ENCODE data around the gene RALA.

RALA gene

GRCh38 chr7:39615350-39615975 lies 7.9 kb upstream of the RALA start:
- H3K27ac ChIP-seq (ENCODE audit: low read length), result no peak overlapping the region
- H3K4me1 ChIP-seq (ENCODE audit: control insufficient read depth, low read depth, low read length), result no peaks in the 10 kb centered on the region
- no peak overlapping the region for H3K9ac ChIP-seq (ENCODE audit: low read length)
- H3K27me3 ChIP-seq (ENCODE audit: control insufficient read depth, insufficient read depth, low read length), result no peaks in the 10 kb centered on the region
- H3K4me3 ChIP-seq (ENCODE audit: low read length), result no peak overlapping the region
- no peaks in the 10 kb centered on the region for H3K36me3 ChIP-seq (ENCODE audit: control insufficient read depth, low read depth, low read length)
- H3K9me3 ChIP-seq (ENCODE audit: control insufficient read depth, low read depth, low read length), result no peaks in the 10 kb centered on the region

GRCh38 chr7:39616138-39616537 lies 7.2 kb upstream of the RALA start:
- no peak overlapping the region for H3K27ac ChIP-seq (ENCODE audit: low read length)
- H3K27me3 ChIP-seq (ENCODE audit: control insufficient read depth, insufficient read depth, low read length), result no peaks in the 10 kb centered on the region
- no peak overlapping the region for H3K9ac ChIP-seq (ENCODE audit: low read length)
- H3K9me3 ChIP-seq (ENCODE audit: control insufficient read depth, low read depth, low read length), result no peaks in the 10 kb centered on the region
- no peaks in the 10 kb centered on the region for H3K4me1 ChIP-seq (ENCODE audit: control insufficient read depth, low read depth, low read length)
- no peaks in the 10 kb centered on the region for H3K36me3 ChIP-seq (ENCODE audit: control insufficient read depth, low read depth, low read length)
- H3K4me3 ChIP-seq (ENCODE audit: low read length), result no peak overlapping the region

GRCh38 chr7:39617005-39617404 lies 6.4 kb upstream of the RALA start:
- Histone ChIP-seq H3K9me3 (ENCODE audit: control insufficient read depth, low read depth, low read length) (no peaks in the 10 kb centered on the region), H3K9ac (ENCODE audit: low read length) (no peak overlapping the region), H3K27ac (ENCODE audit: low read length) (no peak overlapping the region), H3K27me3 (ENCODE audit: control insufficient read depth, insufficient read depth, low read length) (no peaks in the 10 kb centered on the region), H3K4me3 (ENCODE audit: low read length) (no peak overlapping the region), H3K36me3 (ENCODE audit: control insufficient read depth, low read depth, low read length) (no peaks in the 10 kb centered on the region), H3K4me1 (ENCODE audit: control insufficient read depth, low read depth, low read length) (peaks cover 4% of the 10 kb centered on the region)

DNA sequence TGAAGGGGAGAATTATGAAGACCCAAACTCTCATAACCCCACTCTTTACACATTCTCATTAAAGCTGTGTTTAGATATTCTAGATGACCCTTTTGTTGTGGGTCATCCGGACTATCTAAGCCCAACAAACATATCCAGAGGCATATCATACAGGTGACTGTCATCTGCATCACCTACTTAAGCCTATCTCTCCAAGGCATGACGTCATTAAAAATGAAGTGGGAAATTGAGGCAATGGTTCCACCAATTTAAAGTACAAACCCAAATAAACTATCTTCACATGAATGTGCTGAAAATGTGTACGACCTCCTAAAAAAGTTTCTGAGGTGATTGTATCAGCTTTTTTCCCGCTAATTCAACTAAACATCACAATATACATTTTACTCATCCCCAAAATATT lies 4.5 kb upstream of the RALA start:
- Histone ChIP-seq H3K36me3 (ENCODE audit: control insufficient read depth, low read depth, low read length) (no peaks in the 10 kb centered on the region), H3K4me3 (ENCODE audit: low read length) (no peak overlapping the region), H3K9ac (ENCODE audit: low read length) (no peak overlapping the region), H3K4me1 (ENCODE audit: control insufficient read depth, low read depth, low read length) (peaks cover 11% of the 10 kb centered on the region), H3K9me3 (ENCODE audit: control insufficient read depth, low read depth, low read length) (no peaks in the 10 kb centered on the region), H3K27me3 (ENCODE audit: control insufficient read depth, insufficient read depth, low read length) (no peaks in the 10 kb centered on the region), H3K27ac (ENCODE audit: low read length) (no peak overlapping the region)

GRCh38 chr7:39620486-39620885 lies 2.9 kb upstream of the RALA start:
- Histone ChIP-seq H3K4me1 (ENCODE audit: control insufficient read depth, low read depth, low read length) (peaks cover 17% of the 10 kb centered on the region), H3K27me3 (ENCODE audit: control insufficient read depth, insufficient read depth, low read length) (no peaks in the 10 kb centered on the region), H3K27ac (ENCODE audit: low read length) (no peak overlapping the region), H3K4me3 (ENCODE audit: low read length) (no peak overlapping the region), H3K9me3 (ENCODE audit: control insufficient read depth, low read depth, low read length) (no peaks in the 10 kb centered on the region), H3K9ac (ENCODE audit: low read length) (no peak overlapping the region), H3K36me3 (ENCODE audit: control insufficient read depth, low read depth, low read length) (no peaks in the 10 kb centered on the region)

GRCh38 chr7:39621261-39621660 lies 2.1 kb upstream of the RALA start:
- H3K9me3 ChIP-seq (ENCODE audit: control insufficient read depth, low read depth, low read length), result no peaks in the 10 kb centered on the region
- H3K4me1 ChIP-seq (ENCODE audit: control insufficient read depth, low read depth, low read length), result peaks cover 17% of the 10 kb centered on the region
- no peak overlapping the region for H3K9ac ChIP-seq (ENCODE audit: low read length)
- no peak overlapping the region for H3K27ac ChIP-seq (ENCODE audit: low read length)
- no peaks in the 10 kb centered on the region for H3K27me3 ChIP-seq (ENCODE audit: control insufficient read depth, insufficient read depth, low read length)
- H3K36me3 ChIP-seq (ENCODE audit: control insufficient read depth, low read depth, low read length), result no peaks in the 10 kb centered on the region
- H3K4me3 ChIP-seq (ENCODE audit: low read length), result no peak overlapping the region

DNA sequence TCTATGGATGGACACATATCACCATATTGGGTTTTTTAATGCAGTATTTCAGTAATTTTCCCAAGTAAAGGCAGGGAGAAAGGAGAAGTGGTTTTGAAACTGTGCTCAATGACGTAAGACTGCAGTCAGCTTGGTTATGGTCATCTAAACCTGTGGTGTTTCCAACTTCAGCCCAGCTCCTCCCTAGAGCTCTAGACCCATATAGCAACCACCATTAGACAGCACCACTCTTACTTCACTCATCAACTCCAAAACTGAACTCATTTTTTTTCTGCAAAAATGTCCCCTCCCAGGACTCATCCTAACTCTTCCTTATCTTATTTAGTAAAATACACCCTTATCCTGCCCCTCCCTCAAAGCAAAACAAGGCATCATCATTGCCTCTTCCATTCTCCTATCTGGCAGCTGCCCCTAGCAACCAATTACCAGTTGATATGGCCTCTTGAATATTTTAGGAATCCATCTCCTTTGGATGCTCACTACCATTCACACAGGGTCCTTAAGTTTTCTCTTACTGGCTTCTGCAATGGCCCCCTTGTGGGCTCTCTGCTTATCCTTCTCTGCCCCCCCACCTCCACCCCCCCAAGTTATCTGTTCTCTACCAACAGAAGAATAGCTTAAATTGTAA lies 1.5 kb upstream of the RALA start:
- peak overlapping the region; percentile 93 for H3K4me3 ChIP-seq (ENCODE audit: low read length)
- H3K9ac ChIP-seq (ENCODE audit: low read length), result peak overlapping the region; percentile 90
- no peaks in the 10 kb centered on the region for H3K27me3 ChIP-seq (ENCODE audit: control insufficient read depth, insufficient read depth, low read length)
- no peak overlapping the region for H3K27ac ChIP-seq (ENCODE audit: low read length)
- peaks cover 21% of the 10 kb centered on the region for H3K4me1 ChIP-seq (ENCODE audit: control insufficient read depth, low read depth, low read length)
- no peaks in the 10 kb centered on the region for H3K9me3 ChIP-seq (ENCODE audit: control insufficient read depth, low read depth, low read length)
- H3K36me3 ChIP-seq (ENCODE audit: control insufficient read depth, low read depth, low read length), result no peaks in the 10 kb centered on the region

DNA sequence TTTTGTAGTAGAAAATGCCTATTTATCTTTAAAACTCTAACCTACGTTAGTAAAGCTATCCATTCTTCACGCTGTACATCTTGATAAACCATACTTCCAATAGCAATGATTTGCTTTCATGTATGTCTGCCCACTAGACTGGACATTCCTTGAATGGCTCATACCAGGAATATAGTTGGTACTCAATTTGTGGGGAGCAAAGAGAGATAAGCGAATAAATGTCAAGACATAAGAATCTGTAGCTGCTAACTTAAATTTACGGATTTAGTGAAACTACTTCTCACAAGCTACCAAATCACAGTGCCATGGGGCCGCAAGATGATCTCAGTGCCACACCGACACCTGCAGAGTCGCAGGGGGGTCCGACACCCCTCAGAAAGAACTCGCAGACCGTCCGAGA lies 763 bp upstream of the RALA start:
- Histone ChIP-seq H3K36me3 (ENCODE audit: control insufficient read depth, low read depth, low read length) (no peaks in the 10 kb centered on the region), H3K27ac (ENCODE audit: low read length) (peak overlapping the region; percentile 86), H3K27me3 (ENCODE audit: control insufficient read depth, insufficient read depth, low read length) (no peaks in the 10 kb centered on the region), H3K4me3 (ENCODE audit: low read length) (peak overlapping the region; percentile 93), H3K4me1 (ENCODE audit: control insufficient read depth, low read depth, low read length) (peaks cover 26% of the 10 kb centered on the region), H3K9me3 (ENCODE audit: control insufficient read depth, low read depth, low read length) (no peaks in the 10 kb centered on the region), H3K9ac (ENCODE audit: low read length) (peak overlapping the region; percentile 90)

DNA sequence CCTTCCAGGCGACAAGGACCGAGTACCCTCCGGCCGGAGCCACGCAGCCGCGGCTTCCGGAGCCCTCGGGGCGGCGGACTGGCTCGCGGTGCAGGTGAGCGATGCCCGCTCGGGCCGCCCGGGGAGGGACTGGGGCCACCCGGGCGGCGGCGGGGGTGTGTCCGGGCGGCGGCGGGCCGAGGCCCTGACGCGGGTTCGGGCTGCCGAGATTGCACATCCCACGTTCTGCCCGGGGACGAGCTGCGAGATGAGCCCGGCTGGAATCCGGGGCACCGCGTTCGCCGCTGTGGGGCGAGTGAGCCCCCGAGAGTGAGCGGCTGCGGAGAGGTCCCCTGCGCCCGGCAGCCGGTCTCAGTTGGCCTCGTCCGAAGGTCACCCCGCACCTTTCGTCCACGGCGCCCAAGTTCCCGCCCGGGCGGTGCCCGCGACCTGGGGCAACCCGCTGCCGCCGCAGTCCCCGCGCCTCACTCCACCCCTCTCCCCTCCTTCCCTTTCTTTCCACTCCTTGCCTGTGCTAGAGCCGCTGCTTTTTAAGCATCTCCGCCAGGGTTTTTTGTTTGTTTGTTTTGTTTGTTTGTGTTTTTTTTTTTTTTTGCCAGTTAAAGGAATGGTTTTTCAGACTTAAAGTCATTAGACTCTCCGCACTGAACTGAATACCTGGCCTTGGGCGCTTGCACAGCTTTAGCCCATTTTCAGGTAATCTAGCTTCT lies 515 bp downstream of the RALA start:
- no peaks in the 10 kb centered on the region for H3K9me3 ChIP-seq (ENCODE audit: control insufficient read depth, low read depth, low read length)
- H3K4me1 ChIP-seq (ENCODE audit: control insufficient read depth, low read depth, low read length), result peaks cover 33% of the 10 kb centered on the region
- peak overlapping the region; percentile 93 for H3K4me3 ChIP-seq (ENCODE audit: low read length)
- no peak overlapping the region for H3K27ac ChIP-seq (ENCODE audit: low read length)
- no peaks in the 10 kb centered on the region for H3K27me3 ChIP-seq (ENCODE audit: control insufficient read depth, insufficient read depth, low read length)
- H3K36me3 ChIP-seq (ENCODE audit: control insufficient read depth, low read depth, low read length), result no peaks in the 10 kb centered on the region
- H3K9ac ChIP-seq (ENCODE audit: low read length), result peak overlapping the region; percentile 90

- peak overlapping the region; percentile 93 for H3K4me3 ChIP-seq (ENCODE audit: low read length)
- no peaks in the 10 kb centered on the region for H3K9me3 ChIP-seq (ENCODE audit: control insufficient read depth, low read depth, low read length)
- H3K27me3 ChIP-seq (ENCODE audit: control insufficient read depth, insufficient read depth, low read length), result no peaks in the 10 kb centered on the region
- H3K9ac ChIP-seq (ENCODE audit: low read length), result peak overlapping the region; percentile 90
- no peak overlapping the region for H3K27ac ChIP-seq (ENCODE audit: low read length)
- peaks cover 33% of the 10 kb centered on the region for H3K4me1 ChIP-seq (ENCODE audit: control insufficient read depth, low read depth, low read length)
- H3K36me3 ChIP-seq (ENCODE audit: control insufficient read depth, low read depth, low read length), result no peaks in the 10 kb centered on the region
Measured at GRCh38 chr7:39624442-39624807, 1.1 kb downstream of the RALA start.

GRCh38 chr7:39624935-39625694 lies 1.7 kb downstream of the RALA start:
- no peaks in the 10 kb centered on the region for H3K36me3 ChIP-seq (ENCODE audit: control insufficient read depth, low read depth, low read length)
- peaks cover 33% of the 10 kb centered on the region for H3K4me1 ChIP-seq (ENCODE audit: control insufficient read depth, low read depth, low read length)
- H3K9ac ChIP-seq (ENCODE audit: low read length), result peak overlapping the region; percentile 90
- no peaks in the 10 kb centered on the region for H3K9me3 ChIP-seq (ENCODE audit: control insufficient read depth, low read depth, low read length)
- H3K4me3 ChIP-seq (ENCODE audit: low read length), result peak overlapping the region; percentile 93
- H3K27ac ChIP-seq (ENCODE audit: low read length), result no peak overlapping the region
- H3K27me3 ChIP-seq (ENCODE audit: control insufficient read depth, insufficient read depth, low read length), result no peaks in the 10 kb centered on the region
